Stimulated activated naive CD8-positive, alpha-beta T cell treated with anti-CD3 and anti-CD28 coated beads, Interleukin-15, Interleukin-2, amounts not matched to agents 100 ng/mL and 50 ng/mL, for 24 hours (primary cell): ENCODE results near the gene COL25A1.

ENCODE experiments used
- H3K27ac Mint-ChIP-seq: one replicate; pipeline ENCODE4 v1.8.0; 2021; ENCODE audit warnings: mild to moderate bottlenecking, mixed read lengths
- H3K27me3 Mint-ChIP-seq: one replicate; pipeline ENCODE4 v1.8.0; 2021; ENCODE audit warnings: mixed read lengths
- H3K36me3 Mint-ChIP-seq: one replicate; pipeline ENCODE4 v1.8.0; 2021; ENCODE audit warnings: low read depth, mixed read lengths
- H3K4me1 Mint-ChIP-seq: one replicate; pipeline ENCODE4 v1.8.0; 2021; ENCODE audit warnings: low read depth, mixed read lengths
- H3K4me3 Mint-ChIP-seq: one replicate; pipeline ENCODE4 v1.8.0; 2021; ENCODE audit warnings: mild to moderate bottlenecking, mixed read lengths
- H3K9me3 Mint-ChIP-seq: one replicate; pipeline ENCODE4 v1.8.0; 2021; ENCODE audit warnings: mixed read lengths

The COL25A1 gene

DNA sequence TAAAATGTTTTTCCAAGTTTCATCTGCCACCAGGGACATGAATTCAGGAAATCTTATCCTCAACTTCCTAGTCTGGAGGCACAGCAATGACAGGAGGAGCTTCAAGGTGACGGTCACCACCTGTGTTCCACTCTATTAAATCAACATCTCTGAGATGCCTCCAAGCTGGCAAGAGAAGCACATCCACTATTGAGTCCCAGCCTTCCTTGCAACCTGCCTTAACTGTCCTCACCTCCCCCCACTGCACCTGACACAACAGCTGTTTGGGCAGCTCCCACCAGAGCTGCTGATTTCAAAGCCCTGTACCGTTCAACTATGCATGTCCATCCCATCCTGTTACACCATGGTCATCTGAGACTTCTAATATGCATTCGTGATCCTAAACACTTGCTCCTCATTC is 123.4 kb downstream of the COL25A1 start:
- Mint-ChIP-seq H3K9me3 (no peaks in the 10 kb centered on the region), H3K4me3 (no peak overlapping the region), H3K27ac (no peak overlapping the region), H3K27me3 (peaks cover 6% of the 10 kb centered on the region), H3K4me1 (no peaks in the 10 kb centered on the region), H3K36me3 (no peaks in the 10 kb centered on the region)

DNA sequence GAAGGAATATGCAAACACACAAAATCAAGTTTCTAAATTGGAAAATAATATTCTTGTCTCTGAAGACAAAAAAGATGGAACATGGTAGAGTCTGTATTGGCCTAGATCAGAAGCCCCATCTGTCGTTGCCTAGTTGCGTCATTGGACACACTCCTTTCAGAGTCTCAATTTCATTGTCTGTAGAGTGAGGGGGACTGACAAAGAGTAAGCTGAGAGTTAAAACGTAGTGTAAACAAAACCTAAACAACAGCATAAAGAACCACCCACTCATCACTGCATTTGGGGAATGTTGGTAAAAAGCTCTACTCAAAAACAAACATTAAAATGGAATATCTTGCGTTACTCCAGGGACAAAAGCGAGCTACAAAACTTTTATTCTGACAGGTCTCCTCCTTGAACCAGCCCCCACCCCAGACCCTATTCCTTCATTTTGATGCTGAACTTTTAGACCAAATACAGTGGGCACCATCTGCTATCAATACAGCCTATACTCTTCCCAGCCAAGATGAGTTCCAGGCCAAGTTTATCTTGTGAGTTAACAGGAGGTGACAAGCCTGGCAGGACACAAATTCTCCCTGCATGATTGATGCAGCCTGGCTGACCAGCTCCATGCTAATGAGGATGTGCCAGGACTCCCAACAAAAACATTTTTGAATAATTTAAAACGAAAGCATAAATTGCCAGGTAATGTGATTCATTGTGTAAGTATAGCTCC is 125.2 kb downstream of the COL25A1 start:
- no peaks in the 10 kb centered on the region for H3K36me3 Mint-ChIP-seq
- peaks cover 6% of the 10 kb centered on the region for H3K27me3 Mint-ChIP-seq
- no peaks in the 10 kb centered on the region for H3K9me3 Mint-ChIP-seq
- no peak overlapping the region for H3K27ac Mint-ChIP-seq
- H3K4me1 Mint-ChIP-seq, result no peaks in the 10 kb centered on the region
- no peak overlapping the region for H3K4me3 Mint-ChIP-seq

DNA sequence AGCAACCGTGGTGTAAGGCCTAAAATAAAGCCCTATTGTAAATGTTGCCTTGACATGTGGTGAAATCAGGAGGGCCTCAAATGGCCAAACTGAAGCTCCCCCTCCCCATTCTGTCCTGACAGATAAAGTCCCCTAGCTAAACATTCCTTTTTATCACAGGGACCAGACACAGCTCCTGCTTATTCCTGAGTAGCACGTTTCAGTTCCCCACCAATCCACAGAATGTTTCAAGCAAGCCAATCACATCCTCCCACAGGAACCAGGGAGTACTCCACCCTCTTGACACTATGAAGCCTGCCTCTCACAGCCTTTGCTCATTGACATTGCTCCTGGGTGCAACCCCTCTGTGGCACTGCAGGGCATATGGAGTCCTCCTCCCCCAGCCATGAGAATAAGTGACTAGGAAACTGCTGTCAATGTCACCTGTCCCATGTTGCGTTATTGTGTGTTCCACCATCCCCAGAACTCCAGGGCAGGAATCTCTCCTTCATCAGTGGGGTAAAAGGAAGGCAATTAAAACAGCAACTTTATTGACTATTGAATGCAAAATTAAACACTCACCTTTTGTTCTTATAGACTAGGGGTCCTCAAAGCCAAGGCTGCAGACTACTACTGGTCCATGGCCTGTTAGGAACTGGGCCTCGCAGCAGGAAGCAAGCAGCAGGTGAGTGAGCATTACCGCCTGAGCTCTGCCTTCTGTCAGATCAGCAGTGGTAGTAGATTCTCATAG is 128.1 kb downstream of the COL25A1 start:
- H3K27ac Mint-ChIP-seq, result no peak overlapping the region
- H3K4me3 Mint-ChIP-seq, result no peak overlapping the region
- H3K36me3 Mint-ChIP-seq, result no peaks in the 10 kb centered on the region
- H3K4me1 Mint-ChIP-seq, result no peaks in the 10 kb centered on the region
- peaks cover 6% of the 10 kb centered on the region for H3K27me3 Mint-ChIP-seq
- no peaks in the 10 kb centered on the region for H3K9me3 Mint-ChIP-seq

DNA sequence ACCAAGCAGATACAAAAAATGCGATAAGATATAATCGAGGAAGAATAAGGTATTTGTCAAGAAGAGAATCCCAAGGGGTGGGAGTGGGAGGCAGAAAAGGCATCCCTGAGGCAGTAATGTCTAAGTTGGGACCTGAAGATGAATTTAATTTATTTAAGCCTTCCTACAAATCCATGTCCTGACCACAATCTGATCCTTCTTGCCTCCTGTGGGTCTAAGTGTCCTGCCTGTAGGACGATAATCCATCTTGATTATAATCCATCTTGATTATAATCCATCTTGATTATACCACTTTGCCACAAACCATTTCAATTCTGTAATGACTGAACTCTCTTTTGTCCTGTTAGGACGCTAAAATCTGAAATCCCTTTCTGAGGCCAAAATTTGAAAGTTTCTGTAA is 130.2 kb downstream of the COL25A1 start:
- Mint-ChIP-seq H3K4me1 (no peaks in the 10 kb centered on the region), H3K27me3 (peaks cover 4% of the 10 kb centered on the region), H3K27ac (no peak overlapping the region), H3K36me3 (no peaks in the 10 kb centered on the region), H3K9me3 (no peaks in the 10 kb centered on the region), H3K4me3 (no peak overlapping the region)

DNA sequence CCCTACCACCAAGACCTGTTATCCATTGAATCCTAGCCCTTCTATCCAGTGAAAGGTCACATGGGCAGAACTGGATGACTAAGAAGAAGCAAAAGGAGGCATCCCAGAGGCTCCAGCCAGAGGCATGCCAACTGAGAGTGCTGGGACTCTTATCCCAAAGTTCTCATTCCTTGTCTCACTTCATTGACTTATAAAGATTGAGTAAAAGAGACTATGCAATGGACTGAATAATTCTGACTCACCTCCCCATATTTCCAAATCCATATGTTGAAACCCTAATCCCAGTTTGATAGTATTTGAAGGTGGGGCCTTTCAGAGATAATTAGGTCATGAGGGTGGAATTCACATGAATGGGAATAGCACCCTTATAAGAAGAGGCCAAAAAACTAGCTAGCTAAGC is 131.4 kb downstream of the COL25A1 start:
- Mint-ChIP-seq H3K27ac (no peak overlapping the region), H3K36me3 (no peaks in the 10 kb centered on the region), H3K4me3 (no peak overlapping the region), H3K9me3 (no peaks in the 10 kb centered on the region), H3K4me1 (no peaks in the 10 kb centered on the region), H3K27me3 (peaks cover 4% of the 10 kb centered on the region)

DNA sequence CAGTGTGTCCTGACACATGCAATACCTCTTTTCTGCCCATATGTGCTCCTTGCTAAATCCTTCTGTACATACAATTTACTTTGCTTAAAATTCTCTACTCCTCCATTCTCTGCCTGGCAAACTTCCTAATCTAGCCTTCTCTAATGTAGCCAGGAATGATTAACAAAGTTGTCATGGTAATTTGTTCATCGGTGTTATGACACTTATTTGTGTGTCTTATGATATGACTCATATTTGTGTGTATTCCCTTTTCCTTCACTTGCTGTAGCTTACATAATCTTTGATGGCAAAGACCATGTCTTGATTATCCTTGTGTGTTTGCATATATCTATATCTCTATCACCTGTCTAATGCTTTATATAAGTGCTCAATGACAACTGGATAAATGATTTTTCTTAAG is 133.3 kb downstream of the COL25A1 start:
- H3K36me3 Mint-ChIP-seq, result no peaks in the 10 kb centered on the region
- no peak overlapping the region for H3K27ac Mint-ChIP-seq
- no peak overlapping the region for H3K4me3 Mint-ChIP-seq
- no peaks in the 10 kb centered on the region for H3K9me3 Mint-ChIP-seq
- peaks cover 4% of the 10 kb centered on the region for H3K27me3 Mint-ChIP-seq
- H3K4me1 Mint-ChIP-seq, result no peaks in the 10 kb centered on the region

DNA sequence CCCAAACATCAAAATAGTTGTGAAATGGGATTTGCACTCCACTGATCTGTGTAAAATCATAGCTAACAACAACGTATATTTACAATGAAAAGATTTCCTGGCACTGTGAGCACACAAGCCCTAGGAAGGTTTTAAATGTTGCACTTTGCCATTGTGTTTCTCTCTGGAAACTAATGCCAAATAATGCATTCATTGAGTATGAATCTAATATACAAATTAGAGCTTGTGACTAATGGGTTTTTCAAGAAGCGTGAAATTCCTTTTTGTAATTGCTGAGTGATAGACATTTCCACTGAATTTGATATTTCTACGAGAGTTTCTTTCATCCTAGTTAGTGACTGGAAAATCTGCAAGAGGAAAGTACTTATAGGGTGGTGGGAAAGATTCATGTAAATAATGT is 135.9 kb downstream of the COL25A1 start:
- Mint-ChIP-seq H3K27me3 (peaks cover 4% of the 10 kb centered on the region), H3K36me3 (no peaks in the 10 kb centered on the region), H3K27ac (no peak overlapping the region), H3K4me1 (no peaks in the 10 kb centered on the region), H3K4me3 (no peak overlapping the region), H3K9me3 (no peaks in the 10 kb centered on the region)

DNA sequence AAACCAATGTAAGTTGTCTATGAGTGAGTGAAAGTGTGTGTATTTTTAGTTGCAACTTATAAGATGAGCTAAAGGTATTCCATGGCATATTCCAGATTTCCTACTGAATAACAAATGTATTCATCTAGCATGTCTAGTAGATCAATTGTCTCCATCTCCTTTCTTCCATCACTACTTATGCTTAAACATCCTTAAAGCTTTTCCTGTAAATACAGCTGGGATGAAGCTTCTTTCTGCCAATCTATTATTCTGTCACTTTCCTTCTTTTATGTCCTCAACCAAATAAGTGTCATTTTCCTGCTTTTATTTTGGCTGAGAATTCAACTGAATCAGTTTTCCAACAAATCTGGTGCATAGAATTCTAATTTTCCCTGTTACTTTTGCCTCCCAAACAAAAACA is 136.3 kb downstream of the COL25A1 start:
- no peaks in the 10 kb centered on the region for H3K4me1 Mint-ChIP-seq
- peaks cover 4% of the 10 kb centered on the region for H3K27me3 Mint-ChIP-seq
- no peaks in the 10 kb centered on the region for H3K9me3 Mint-ChIP-seq
- no peak overlapping the region for H3K27ac Mint-ChIP-seq
- H3K4me3 Mint-ChIP-seq, result no peak overlapping the region
- H3K36me3 Mint-ChIP-seq, result no peaks in the 10 kb centered on the region

DNA sequence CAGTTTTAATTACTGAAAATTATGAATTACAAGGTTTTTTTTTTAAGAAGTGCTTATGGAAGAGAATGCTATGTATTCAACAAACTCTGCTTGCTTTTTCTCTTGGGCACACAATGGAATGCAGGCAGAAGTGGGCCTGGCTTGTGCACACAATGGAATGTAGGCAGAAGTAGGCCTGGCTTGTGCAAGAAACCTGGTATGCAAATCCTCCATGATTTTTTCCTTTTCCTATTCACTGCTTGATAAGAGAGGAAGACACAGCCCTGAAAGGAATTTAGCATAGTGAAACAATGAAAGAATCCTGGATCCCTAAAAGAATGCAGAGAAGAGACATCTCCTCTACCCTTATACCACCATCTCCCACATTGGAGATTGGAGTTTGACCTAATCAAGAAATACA is 138.4 kb downstream of the COL25A1 start:
- H3K27me3 Mint-ChIP-seq, result peaks cover under 1% of the 10 kb centered on the region
- no peak overlapping the region for H3K27ac Mint-ChIP-seq
- no peaks in the 10 kb centered on the region for H3K4me1 Mint-ChIP-seq
- H3K9me3 Mint-ChIP-seq, result no peaks in the 10 kb centered on the region
- H3K36me3 Mint-ChIP-seq, result no peaks in the 10 kb centered on the region
- H3K4me3 Mint-ChIP-seq, result no peak overlapping the region

DNA sequence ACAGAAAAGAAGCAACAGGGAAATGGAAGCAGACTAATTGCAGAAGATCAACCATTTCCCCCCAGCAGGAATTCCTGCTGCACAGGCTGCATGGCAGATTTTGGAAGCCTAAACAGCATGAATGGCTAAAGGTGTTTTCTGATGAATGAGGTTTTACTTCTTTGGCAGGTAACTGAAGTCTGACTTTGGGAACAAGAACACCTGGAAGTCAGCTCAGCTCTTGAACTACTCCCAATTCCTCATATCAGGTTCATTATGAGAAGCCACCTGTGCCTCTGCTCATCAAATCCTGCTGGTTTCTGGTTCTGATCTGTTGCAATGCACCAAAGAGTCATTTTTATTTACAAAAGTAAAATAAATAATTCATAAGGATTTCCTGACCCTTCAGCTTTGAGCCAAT is 139.0 kb downstream of the COL25A1 start:
- H3K4me1 Mint-ChIP-seq, result no peaks in the 10 kb centered on the region
- no peaks in the 10 kb centered on the region for H3K27me3 Mint-ChIP-seq
- no peak overlapping the region for H3K4me3 Mint-ChIP-seq
- no peak overlapping the region for H3K27ac Mint-ChIP-seq
- H3K36me3 Mint-ChIP-seq, result no peaks in the 10 kb centered on the region
- no peaks in the 10 kb centered on the region for H3K9me3 Mint-ChIP-seq

DNA sequence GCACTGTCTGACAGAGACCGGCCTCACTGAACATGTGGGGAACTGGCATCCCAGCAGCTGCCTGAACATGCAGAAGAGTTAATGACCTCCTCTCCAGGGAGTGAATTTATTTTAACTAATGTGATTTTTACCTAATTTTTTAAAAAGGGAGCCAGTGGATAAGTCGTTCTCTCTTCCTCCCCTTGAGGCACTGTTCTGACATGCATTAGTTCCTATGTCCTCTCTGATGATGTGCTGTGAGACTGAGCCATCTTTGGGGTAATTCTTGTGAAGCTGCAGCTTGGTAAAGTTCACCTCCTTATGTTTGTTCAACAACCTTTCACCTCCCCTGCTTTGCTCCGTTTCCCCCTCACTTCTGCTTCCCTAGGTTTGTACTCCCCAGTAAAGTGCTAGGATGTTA is 139.7 kb downstream of the COL25A1 start:
- no peaks in the 10 kb centered on the region for H3K4me1 Mint-ChIP-seq
- no peaks in the 10 kb centered on the region for H3K36me3 Mint-ChIP-seq
- H3K27ac Mint-ChIP-seq, result no peak overlapping the region
- H3K9me3 Mint-ChIP-seq, result no peaks in the 10 kb centered on the region
- H3K27me3 Mint-ChIP-seq, result no peaks in the 10 kb centered on the region
- no peak overlapping the region for H3K4me3 Mint-ChIP-seq

DNA sequence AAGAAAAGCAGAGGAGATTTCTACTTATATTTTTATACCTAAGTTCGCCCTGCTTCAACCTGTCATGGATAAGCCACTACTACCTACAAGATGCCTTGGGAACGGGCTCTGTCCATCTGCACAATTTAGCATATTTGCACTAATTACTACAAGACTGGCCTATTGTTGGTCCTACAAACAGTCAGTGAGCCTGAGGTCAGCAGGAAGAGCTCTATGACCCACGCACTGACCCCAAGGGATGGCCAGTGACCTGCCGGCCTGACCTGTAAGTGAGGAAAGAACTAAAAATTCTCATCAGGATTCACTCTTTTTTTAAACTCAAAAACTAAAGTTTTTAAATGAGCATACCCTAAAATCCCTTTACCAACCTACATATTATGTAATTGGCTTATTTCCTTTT is 142.0 kb downstream of the COL25A1 start:
- Mint-ChIP-seq H3K4me1 (no peaks in the 10 kb centered on the region), H3K4me3 (no peak overlapping the region), H3K27me3 (peaks cover 9% of the 10 kb centered on the region), H3K27ac (no peak overlapping the region), H3K9me3 (no peaks in the 10 kb centered on the region), H3K36me3 (no peaks in the 10 kb centered on the region)

DNA sequence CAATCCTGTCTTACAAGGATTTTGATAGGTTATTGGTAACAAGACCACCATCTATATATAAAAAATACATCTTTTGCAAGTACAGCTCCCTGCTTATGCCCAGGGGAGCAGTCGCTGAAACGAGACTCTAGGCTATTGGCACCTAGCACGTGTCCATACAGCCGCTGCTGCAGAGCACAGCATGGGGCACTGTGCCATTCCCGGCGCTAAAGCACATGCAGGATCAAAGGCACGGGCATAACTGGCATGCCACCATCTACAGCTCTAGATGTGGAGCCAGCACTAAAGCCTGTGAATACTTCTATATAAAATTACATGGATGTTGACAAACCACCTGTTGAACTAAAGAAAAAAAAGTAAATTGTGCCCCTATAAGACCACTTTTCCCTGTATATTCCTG is 144.8 kb downstream of the COL25A1 start:
- H3K36me3 Mint-ChIP-seq, result no peaks in the 10 kb centered on the region
- H3K27me3 Mint-ChIP-seq, result peaks cover 9% of the 10 kb centered on the region
- no peaks in the 10 kb centered on the region for H3K9me3 Mint-ChIP-seq
- H3K4me1 Mint-ChIP-seq, result no peaks in the 10 kb centered on the region
- H3K27ac Mint-ChIP-seq, result no peak overlapping the region
- no peak overlapping the region for H3K4me3 Mint-ChIP-seq

DNA sequence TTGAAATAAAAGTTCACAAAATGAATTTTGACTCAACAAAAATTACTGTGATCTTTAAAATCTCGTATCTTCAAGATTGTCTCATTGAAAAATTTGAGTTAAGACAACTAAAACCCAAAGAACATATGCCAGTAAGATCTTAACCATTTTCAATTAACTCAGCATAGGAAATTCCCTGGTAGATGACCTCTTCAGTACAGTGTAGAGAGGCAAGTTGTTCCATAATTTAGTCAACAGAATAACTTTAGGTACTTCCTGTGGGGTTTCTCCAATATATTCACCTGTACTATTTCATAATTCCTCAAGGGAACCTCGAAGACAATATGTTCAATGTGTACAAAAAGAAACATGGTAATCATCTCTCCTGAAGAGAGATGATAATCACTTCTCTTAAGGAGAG is 145.3 kb downstream of the COL25A1 start:
- no peaks in the 10 kb centered on the region for H3K36me3 Mint-ChIP-seq
- no peaks in the 10 kb centered on the region for H3K4me1 Mint-ChIP-seq
- H3K4me3 Mint-ChIP-seq, result no peak overlapping the region
- H3K27ac Mint-ChIP-seq, result no peak overlapping the region
- H3K27me3 Mint-ChIP-seq, result peaks cover 9% of the 10 kb centered on the region
- no peaks in the 10 kb centered on the region for H3K9me3 Mint-ChIP-seq

DNA sequence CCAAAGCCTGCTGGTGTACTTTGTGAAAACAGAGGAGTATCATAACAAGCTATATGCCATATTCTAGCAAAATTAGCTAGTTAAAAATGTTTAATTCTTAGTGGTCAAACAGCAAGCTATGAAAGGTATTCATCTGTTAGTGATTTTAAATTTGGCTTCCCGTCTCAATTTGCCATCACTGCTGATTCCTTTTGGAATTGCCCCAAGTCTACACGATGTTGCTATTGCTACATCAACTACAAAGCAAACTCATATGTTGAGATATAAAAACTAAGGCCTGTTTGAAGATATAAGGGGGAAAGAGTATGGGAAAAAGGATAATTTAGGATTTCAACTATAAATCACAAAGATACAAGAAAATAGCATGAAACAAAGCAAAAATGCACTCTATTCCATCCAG is 146.1 kb downstream of the COL25A1 start:
- no peaks in the 10 kb centered on the region for H3K36me3 Mint-ChIP-seq
- no peaks in the 10 kb centered on the region for H3K4me1 Mint-ChIP-seq
- H3K9me3 Mint-ChIP-seq, result no peaks in the 10 kb centered on the region
- no peak overlapping the region for H3K4me3 Mint-ChIP-seq
- H3K27me3 Mint-ChIP-seq, result peaks cover 9% of the 10 kb centered on the region
- H3K27ac Mint-ChIP-seq, result no peak overlapping the region
